ENCODE data around the gene CNRIP1. TPM values are rescaled to one million over a fixed set of nuclear protein-coding genes. Genes with fewer than 3 reads are reported as not detected.

Gene CNRIP1
- total and polyA plus RNA-seq, 10 donors: 7.8 to 26.7 (median 19.1) TPM

- 62 to 81% (median 76%) methylated on average over 5 of the region's 5 CpGs for WGBS, 5 donors
- TF ChIP-seq POLR2A (IDR thresholded peaks at IDR 0.05) (no peak), CTCF (IDR thresholded peaks at IDR 0.05 in 8 of 11, conservative IDR thresholded peaks at IDR 0.05 in 3 of 11) (no peak), POLR2AphosphoS5 (IDR thresholded peaks at IDR 0.05) (no peak)
- Histone ChIP-seq H3K36me3 (no peaks in the 10 kb centered on the region), H3K27me3 (replicated peaks in 1 of 7) (peaks cover 0 to 7% (median 0%) of the 10 kb centered on the region in 7 donors), H3K27ac (no peak overlapping the region), H3K9me3 (no peaks in the 10 kb centered on the region), H3K4me3 (no peak overlapping the region), H3K4me1 (peaks cover 0 to 9% (median 3%) of the 10 kb centered on the region in 6 donors)
- no peak for DNase-seq
- intact Hi-C loops (cut with DNase I; ENCODE audit: low total_unique reads): no loop called here
Measured at GRCh38 chr2:68340226-68341061, 20.7 kb upstream of the CNRIP1 start.

- TF ChIP-seq CTCF (IDR thresholded peaks at IDR 0.05 in 8 of 11, conservative IDR thresholded peaks at IDR 0.05 in 3 of 11) (no peak), POLR2AphosphoS5 (IDR thresholded peaks at IDR 0.05) (no peak), POLR2A (IDR thresholded peaks at IDR 0.05) (no peak)
- H3K4me1 ChIP-seq: no peaks in the 10 kb centered on the region
- intact Hi-C loops (cut with DNase I; ENCODE audit: low total_unique reads): no loop called here
- no peaks in the 10 kb centered on the region for H3K9me3 ChIP-seq
- WGBS, 5 donors: 85 to 100% (median 90%) methylated on average over 1 of the region's 1 CpG
- no peak for DNase-seq
- H3K4me3 ChIP-seq: no peak overlapping the region
- H3K27me3 ChIP-seq (replicated peaks in 1 of 7): peaks cover 0 to 2% (median 0%) of the 10 kb centered on the region in 7 donors
- no peaks in the 10 kb centered on the region for H3K36me3 ChIP-seq
- H3K27ac ChIP-seq: no peak overlapping the region
Measured at GRCh38 chr2:68336192-68336591, 16.4 kb upstream of the CNRIP1 start.

- TF ChIP-seq POLR2AphosphoS5 (IDR thresholded peaks at IDR 0.05) (no peak), POLR2A (IDR thresholded peaks at IDR 0.05) (no peak), CTCF (IDR thresholded peaks at IDR 0.05 in 8 of 11, conservative IDR thresholded peaks at IDR 0.05 in 3 of 11) (no peak)
- Histone ChIP-seq H3K27ac (no peak overlapping the region), H3K9me3 (no peaks in the 10 kb centered on the region), H3K4me1 (no peaks in the 10 kb centered on the region), H3K4me3 (no peak overlapping the region), H3K27me3 (replicated peaks in 1 of 7) (peaks cover 0 to 7% (median 0%) of the 10 kb centered on the region in 7 donors), H3K36me3 (no peaks in the 10 kb centered on the region)
- 73 to 86% (median 79%) methylated on average over 3 of the region's 3 CpGs for WGBS, 5 donors
- intact Hi-C loops (cut with DNase I; ENCODE audit: low total_unique reads): no loop called here
- DNase-seq: no peak
Measured at GRCh38 chr2:68333931-68334330, 14.2 kb upstream of the CNRIP1 start.

GRCh38 chr2:68333009-68333408 is 13.3 kb upstream of the CNRIP1 start:
- Histone ChIP-seq H3K27ac (no peak overlapping the region), H3K36me3 (no peaks in the 10 kb centered on the region), H3K9me3 (no peaks in the 10 kb centered on the region), H3K4me3 (no peak overlapping the region), H3K4me1 (no peaks in the 10 kb centered on the region), H3K27me3 (replicated peaks in 1 of 7) (peaks cover 0 to 7% (median 0%) of the 10 kb centered on the region in 7 donors)
- no peak for DNase-seq
- TF ChIP-seq CTCF (IDR thresholded peaks at IDR 0.05 in 8 of 11, conservative IDR thresholded peaks at IDR 0.05 in 3 of 11) (no peak), POLR2AphosphoS5 (IDR thresholded peaks at IDR 0.05) (no peak), POLR2A (IDR thresholded peaks at IDR 0.05) (no peak)
- WGBS, 5 donors: 84 to 94% (median 88%) methylated on average over 8 of the region's 8 CpGs
- intact Hi-C loops (cut with DNase I; ENCODE audit: low total_unique reads): no loop called here

Data from spleen (tissue), 11 donors.